GM21526 (cell line): ENCODE data around the gene FZD10.

ENCODE experiments used
- ATAC-seq: cut with Tn5 transposase; IDR thresholded peaks from one replicate; pipeline ENCODE4 v1.9.1; 2021; ENCODE audit warnings: moderate library complexity; ENCODE audit not compliant: unreplicated experiment, low FRiP score

The FZD10 gene

DNA sequence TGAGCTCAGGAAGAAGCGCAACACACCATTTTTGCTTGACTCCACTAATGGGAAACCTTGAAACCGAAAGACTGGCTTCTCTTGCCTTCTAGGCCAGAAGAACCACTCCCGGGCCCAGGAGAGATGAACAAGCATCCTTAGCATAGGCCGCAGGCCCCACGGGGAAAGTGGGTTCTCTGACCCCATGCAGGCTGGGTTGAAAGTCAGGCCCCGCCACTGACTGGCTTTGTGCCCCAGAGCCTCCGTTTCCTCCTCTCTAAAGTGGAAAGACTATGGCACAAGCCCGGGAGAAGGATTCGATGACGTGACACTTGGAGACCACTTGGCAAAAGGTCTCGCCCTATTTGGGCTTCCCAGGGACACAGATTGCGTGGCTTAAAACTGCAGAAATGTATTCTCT is 9.9 kb upstream of the FZD10 start:
- ATAC-seq, result no peak

DNA sequence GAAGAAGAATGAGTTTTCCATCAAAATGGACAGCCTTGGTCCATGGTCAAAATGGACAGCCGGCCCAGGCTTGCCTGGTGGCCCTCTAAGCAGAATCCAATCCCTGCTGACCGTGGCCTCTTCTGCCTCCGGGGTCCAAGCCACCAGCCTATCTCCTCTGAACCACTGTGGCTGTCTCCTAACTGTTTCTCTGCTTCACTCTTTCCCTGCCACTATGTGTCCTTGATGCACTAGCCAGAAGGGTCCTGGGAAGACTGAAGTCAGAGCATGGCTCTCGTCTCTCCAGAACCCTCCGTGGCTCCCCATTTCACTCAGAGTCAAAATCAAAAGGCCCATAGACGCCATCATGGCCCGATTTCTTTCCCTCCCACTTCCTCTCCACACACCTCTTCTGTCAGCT is 8.5 kb upstream of the FZD10 start:
- no peak for ATAC-seq

GRCh38 chr12:130154276-130155070 is 7.8 kb upstream of the FZD10 start:
- no peak for ATAC-seq

DNA sequence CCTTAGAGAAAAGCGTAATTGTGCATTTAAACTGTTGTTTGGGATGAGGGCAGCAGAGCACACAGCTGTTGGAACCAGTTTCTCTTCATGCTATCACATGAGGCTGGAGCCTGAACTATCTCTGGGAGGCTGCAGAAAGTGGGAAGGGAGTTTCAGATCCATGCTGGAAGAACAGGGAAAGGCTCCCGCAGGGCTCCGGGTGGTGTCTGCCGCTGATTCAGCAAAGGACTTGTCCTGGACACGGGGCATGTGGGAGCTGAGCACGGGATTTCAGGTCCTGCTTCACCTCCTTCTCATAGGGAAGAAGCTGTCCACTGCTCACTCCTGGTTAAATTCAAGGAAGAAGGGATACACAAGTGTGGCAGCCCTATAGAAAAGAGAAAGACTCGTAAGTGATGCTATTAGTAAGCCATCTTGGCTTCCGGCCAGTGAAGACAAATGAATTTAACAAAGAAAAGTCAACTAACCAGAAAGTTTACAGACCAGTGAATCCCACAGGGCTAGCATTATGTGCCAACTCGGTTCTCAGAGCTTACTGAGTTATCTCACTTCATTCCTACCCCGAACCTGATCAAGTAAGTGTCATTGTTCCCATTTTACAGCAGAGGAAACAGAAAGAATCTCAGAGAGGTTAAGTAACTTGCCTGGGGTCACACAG is 6.7 kb upstream of the FZD10 start:
- no peak for ATAC-seq

DNA sequence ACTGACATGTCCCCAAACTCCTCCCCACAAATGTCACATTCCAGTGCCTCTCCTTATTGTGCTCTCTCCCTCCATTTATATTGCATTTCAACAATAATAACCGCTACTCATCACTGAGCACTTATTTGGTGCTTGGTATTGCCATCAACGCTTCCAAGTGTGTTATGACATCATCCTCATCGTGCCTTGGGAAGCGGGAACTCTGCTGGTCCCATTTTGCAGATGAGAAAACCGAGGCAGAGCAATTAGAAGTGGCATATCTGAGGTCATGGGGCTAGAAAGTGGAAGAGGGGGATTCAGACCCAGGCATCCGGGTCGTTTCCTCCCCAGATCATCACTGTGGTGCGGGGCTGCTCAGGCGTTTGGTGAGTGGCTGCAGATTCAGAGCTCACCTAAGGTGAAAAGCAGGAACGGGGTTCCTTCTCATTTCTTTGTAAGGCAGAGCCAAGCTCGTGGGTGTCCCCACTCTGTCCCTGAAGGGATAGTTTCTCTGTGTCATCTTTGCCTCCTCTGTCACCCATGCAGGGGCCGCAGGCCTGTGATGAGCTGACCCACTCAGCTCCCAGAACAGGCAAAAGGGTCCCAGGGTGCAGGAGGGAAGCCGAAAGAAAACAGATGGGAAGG is 5.5 kb upstream of the FZD10 start:
- ATAC-seq, result no peak

DNA sequence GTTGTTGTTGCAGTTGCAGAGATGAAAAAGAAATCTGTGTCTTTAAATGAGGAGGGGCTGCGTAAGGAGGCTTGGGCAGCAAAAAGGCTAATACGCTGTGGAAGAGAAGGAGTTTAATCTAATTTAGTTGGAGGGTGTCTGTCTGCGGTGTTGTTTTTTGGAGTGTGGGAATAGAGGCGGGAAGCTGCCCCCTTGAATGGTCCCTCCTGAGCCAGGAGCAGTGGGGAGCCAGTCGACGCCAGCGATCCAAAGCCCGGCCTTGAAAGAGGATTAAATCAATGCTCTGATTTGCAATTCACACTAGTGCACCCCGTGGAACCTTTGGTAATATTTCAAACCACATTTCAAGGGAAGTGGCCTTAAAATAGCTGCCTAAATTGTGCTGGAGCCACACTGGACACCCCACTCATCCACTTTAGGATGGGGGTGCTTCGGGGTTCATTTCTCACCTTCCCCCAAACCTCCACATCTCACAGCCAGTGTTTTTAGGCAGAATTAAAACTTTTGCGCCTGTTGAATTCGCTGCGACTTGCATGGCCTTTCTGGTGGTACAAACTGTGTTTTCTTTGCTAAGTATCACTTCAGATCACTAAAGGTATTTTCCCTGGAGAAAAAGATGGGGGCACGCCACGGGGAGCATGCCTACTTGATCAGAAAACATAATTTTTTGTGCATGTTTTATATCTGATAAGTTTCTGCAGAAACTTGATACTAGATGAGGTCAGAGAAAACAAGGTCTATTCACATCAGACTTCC is 4.1 kb upstream of the FZD10 start:
- no peak for ATAC-seq

DNA sequence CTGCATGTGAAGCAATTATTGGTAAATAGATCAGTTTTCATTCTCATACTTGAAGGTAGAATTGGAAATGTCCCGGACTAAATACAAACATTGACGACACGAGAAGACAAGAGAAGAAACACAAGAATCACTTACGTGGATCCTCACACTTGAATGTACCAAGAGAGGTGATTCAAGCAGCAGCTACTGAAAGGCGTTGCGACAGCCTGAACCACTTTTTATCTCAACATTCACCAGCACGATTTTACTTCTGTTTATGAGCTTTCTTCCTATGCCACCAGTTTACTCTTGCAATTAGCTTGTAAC is 3.6 kb upstream of the FZD10 start:
- no peak for ATAC-seq

DNA sequence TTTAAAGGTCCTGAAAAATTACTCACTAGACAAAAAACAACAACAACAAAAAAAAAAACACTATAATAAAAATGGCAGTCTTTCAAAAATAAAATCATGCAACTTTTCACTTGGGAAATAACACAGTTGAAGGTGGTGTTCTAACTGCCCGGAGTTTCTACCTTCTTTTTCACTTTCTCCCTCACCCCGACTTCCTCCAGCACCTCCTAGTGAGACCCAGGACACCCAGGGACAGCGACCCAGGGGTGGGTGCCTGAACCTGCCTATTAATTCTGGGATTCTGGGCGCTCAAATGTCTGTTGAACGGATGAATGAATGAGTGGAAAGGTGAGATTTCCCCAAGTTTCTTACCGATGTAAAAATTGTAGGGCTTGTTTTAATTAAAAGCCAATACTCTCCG is 2.0 kb upstream of the FZD10 start:
- ATAC-seq, result no peak

GRCh38 chr12:130160711-130161231 is 1.5 kb upstream of the FZD10 start:
- no peak for ATAC-seq

DNA sequence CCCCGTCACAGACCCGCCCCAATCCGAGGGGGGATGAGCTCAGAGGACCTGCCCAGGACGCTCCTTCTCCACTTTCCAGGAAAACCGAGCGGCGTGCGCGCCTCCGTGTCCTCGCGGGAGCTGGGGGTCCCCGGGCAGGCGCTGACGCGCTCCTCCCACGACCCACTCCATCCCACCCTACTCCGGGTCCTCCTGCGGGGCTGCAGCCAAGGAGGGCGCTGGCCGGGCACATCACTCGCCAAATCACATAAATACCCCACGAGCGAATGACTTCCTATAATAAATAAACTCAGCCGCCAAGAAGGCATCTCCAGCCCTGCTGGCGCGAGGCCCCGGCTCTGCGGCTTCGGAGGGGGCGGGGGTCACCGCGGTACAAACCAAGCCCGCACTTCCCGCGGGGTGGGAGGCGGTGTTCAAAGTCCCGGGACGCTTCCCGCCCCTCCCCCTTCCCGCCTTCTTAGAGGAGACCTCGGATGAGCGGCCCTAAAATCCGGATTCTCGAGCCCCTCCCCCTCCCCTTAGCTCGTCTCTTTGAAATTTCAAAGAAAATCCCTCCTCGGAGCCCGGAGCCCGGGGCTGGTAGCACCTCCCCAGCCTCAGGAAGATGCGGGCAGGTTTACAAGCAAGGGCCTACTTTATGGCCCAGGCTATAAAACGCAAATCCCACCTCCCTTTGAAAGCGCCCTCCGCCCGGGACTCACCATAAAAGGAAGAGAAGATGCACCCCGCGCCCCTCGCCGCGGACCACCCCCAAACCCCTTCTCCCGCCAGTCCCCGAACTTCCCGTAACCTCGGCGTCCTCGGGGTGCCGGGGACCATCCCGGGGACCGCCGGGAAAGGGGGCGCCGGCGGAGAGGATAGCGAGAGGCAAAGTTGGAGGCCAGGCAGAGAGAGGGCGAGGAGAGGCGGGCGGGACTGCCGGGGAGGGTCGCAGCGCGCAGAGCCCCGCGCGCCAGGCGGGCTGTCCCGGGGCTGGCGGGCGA is 712 bp upstream of the FZD10 start:
- ATAC-seq, result no peak

DNA sequence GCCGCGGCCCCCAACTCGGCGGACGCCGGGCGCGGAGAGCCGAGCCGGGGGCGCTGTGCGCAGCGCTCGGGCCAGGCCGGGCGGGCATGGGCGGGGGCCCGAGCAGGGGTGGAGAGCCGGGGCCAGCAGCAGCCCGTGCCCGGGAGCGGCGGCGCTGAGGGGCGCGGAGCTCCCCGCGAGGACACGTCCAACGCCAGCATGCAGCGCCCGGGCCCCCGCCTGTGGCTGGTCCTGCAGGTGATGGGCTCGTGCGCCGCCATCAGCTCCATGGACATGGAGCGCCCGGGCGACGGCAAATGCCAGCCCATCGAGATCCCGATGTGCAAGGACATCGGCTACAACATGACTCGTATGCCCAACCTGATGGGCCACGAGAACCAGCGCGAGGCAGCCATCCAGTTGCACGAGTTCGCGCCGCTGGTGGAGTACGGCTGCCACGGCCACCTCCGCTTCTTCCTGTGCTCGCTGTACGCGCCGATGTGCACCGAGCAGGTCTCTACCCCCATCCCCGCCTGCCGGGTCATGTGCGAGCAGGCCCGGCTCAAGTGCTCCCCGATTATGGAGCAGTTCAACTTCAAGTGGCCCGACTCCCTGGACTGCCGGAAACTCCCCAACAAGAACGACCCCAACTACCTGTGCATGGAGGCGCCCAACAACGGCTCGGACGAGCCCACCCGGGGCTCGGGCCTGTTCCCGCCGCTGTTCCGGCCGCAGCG is 639 bp downstream of the FZD10 start:
- ATAC-seq, result no peak

DNA sequence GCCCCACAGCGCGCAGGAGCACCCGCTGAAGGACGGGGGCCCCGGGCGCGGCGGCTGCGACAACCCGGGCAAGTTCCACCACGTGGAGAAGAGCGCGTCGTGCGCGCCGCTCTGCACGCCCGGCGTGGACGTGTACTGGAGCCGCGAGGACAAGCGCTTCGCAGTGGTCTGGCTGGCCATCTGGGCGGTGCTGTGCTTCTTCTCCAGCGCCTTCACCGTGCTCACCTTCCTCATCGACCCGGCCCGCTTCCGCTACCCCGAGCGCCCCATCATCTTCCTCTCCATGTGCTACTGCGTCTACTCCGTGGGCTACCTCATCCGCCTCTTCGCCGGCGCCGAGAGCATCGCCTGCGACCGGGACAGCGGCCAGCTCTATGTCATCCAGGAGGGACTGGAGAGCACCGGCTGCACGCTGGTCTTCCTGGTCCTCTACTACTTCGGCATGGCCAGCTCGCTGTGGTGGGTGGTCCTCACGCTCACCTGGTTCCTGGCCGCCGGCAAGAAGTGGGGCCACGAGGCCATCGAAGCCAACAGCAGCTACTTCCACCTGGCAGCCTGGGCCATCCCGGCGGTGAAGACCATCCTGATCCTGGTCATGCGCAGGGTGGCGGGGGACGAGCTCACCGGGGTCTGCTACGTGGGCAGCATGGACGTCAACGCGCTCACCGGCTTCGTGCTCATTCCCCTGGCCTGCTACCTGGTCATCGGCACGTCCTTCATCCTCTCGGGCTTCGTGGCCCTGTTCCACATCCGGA is 1.4 kb downstream of the FZD10 start:
- no peak for ATAC-seq

- ATAC-seq, result no peak
Measured at GRCh38 chr12:130164216-130164542, 1.9 kb downstream of the FZD10 start.

- ATAC-seq, result no peak
Measured at GRCh38 chr12:130164936-130165335, 2.7 kb downstream of the FZD10 start.

- no peak for ATAC-seq
Measured at GRCh38 chr12:130166306-130166705, 4.0 kb downstream of the FZD10 start.

DNA sequence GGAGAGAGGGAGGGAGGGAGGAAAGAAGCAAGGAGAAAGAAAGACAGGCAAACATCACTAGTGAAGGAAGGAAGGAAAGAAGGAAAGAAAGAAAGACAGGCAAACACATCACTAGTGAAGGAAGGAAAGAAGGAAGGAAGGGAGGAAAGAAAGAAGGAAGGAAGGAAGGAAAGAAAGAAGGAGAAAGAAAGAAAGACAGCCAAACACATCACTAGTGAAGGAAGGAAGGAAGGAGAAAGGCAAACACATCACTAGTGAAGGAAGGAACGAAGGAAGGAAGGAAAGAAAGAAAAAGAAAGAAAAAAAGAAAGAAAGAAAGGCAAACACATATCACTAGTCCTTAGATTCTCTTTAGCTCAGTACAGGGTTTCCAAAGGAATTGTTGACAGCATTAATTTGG is 5.3 kb downstream of the FZD10 start:
- ATAC-seq, result no peak

DNA sequence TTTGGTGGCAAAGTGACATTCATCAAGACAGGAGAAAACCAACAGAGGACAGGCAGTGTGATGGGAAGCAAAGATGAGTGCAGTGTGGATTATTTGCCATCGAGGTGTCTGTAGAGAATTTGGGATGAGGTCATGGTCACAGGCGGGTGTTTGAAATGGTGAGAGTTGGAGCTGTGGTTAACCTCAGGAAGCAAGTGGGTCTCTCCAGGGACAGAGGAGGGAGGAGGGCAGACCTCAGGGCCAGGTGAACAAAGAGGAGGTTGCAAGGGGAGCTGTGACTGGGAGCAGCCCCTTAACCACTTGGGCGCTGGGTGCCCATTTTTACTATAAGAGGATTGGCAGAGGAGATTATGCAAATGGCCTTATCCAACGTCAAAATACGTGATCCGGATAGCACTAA is 7.0 kb downstream of the FZD10 start:
- no peak for ATAC-seq

- ATAC-seq, result no peak
Measured at GRCh38 chr12:130169924-130170323, 7.7 kb downstream of the FZD10 start.

DNA sequence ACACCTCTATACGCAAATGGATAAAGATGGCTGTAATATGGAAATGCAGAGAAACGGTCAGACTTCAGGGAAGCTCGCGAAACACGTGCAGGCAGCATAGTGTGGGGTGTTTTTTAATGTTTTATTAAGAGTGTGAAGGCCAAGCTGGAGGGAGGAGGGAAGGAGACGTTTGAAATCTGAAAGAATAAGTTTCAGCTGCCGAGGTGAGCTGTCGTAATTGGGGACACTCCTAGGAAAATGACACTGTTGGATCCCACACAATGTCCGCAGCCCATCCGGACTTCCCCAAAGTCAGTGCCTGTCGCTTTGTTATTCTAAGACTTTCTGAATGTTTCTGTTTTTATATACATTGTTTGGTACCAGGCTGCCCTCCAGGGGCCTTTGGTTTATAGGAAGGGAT is 8.3 kb downstream of the FZD10 start:
- no peak for ATAC-seq
